K562 (cell line): Measurements from ENCODE around the gene IGFBPL1. TPM values are rescaled to one million over a fixed set of nuclear protein-coding genes. Genes with fewer than 3 reads are reported as not detected.

Experiments
- ETV5 ChIP-seq: sonication (generic); formaldehyde crosslinking; IDR thresholded peaks from 2 replicates; pipeline ENCODE4 v1.4.0; 2020; ENCODE audit warnings: low read depth, mild to moderate bottlenecking, missing genetic modification reagents
- LEF1 ChIP-seq: fragments of 450-650 bp; IDR thresholded peaks from 2 replicates; pipeline ENCODE4 v1.6.1; 2016; ENCODE audit warnings: mild to moderate bottlenecking
- PCBP2 ChIP-seq: fragments of 200-400 bp; formaldehyde crosslinking; IDR thresholded peaks from 2 replicates; pipeline ENCODE4 v1.6.1; 2018; ENCODE audit warnings: low read length, low read depth, mild to moderate bottlenecking, moderate library complexity; ENCODE audit not compliant: poor library complexity, severe bottlenecking
- POLR2AphosphoS5 ChIP-seq: IDR thresholded peaks from 2 replicates; pipeline ENCODE4 v1.6.1; 2011; ENCODE audit warnings: mild to moderate bottlenecking, low read depth, low read length, moderate library complexity; ENCODE audit not compliant: control insufficient read depth, insufficient read depth
- STAT6 ChIP-seq: sonication (generic); formaldehyde crosslinking; IDR thresholded peaks from 2 replicates; pipeline ENCODE4 v1.8.1; 2023; ENCODE audit warnings: mild to moderate bottlenecking, missing genetic modification reagents
- TSC22D4 ChIP-seq: fragments of 450-650 bp; IDR thresholded peaks from 2 replicates; pipeline ENCODE4 v1.6.1; 2016; ENCODE audit warnings: missing genetic modification characterization, missing biosample characterization, control low read depth
- ZNF232 ChIP-seq: sonication (generic); formaldehyde crosslinking; IDR thresholded peaks from 2 replicates; pipeline ENCODE4 v1.8.0; 2022; ENCODE audit warnings: mild to moderate bottlenecking, missing genetic modification reagents
- ZNF444 ChIP-seq: fragments of 250-450 bp; sonication (Bioruptor Pico); IDR thresholded peaks from 2 replicates; pipeline ENCODE4 v1.4.0; 2020; ENCODE audit warnings: mild to moderate bottlenecking, moderate library complexity
- ZZZ3 ChIP-seq: fragments of 450-650 bp; IDR thresholded peaks from 2 replicates; pipeline ENCODE4 v1.6.1; 2016; ENCODE audit warnings: antibody characterized with exemption, mild to moderate bottlenecking, moderate library complexity
- polyA plus RNA-seq, 8 experiments: library from polyadenylated mRNA; depleted of rRNA in 4 of 8; stranded (reverse) in 5 of 8; unstranded in 3 of 8; fragments of >200 nt; fragmentation: Nextera tagmentation in 2 of 8; fragmentation: Illumina TruSeq in 1 of 8; extraction: Ambion mirVana in 2 of 8; extraction: Trizol in 1 of 8; gene quantifications; 2 replicates each; pipeline versions ENCODE4 v1.2.1 to v1.2.3, GENCODE V29; 2011 to 2014; ENCODE audit warnings: inconsistent platforms in 1 of 8, missing spikeins in 1 of 8
- total RNA-seq, 7 experiments: library from RNA; depleted of rRNA in 6 of 7; stranded (reverse); fragments of >200 nt in 6 of 7; fragmentation: Illumina TruSeq in 2 of 7; extraction: Trizol in 2 of 7; gene quantifications; 2 replicates each; pipeline versions ENCODE4 v1.2.1 to v1.2.3, GENCODE V29; 2011 to 2021; ENCODE audit warnings: low replicate concordance in 1 of 7
- TF ChIP-seq, protein P1 (sequence below), 3 experiments: fragments of 200-800 bp in 1 of 3; sonication (Bioruptor generic) in 1 of 3; sonication (generic) in 1 of 3; formaldehyde crosslinking in 1 of 3; IDR thresholded peaks; 2 replicates each; pipeline versions ENCODE4 v1.6.1 to v1.8.0; 2016 to 2022; ENCODE audit warnings: mild to moderate bottlenecking in 2 of 3, missing compliant biosample characterization in 2 of 3, missing genetic modification characterization in 2 of 3, missing genetic modification reagents in 1 of 3

Gene IGFBPL1
- total and polyA plus RNA-seq, 9 of the 15 experiments (the other 6 are each of a cell fraction or from before 2014, with no cell fraction given): not detected

GRCh38 chr9:38404314-38404713 lies 19.9 kb downstream of the IGFBPL1 start (continued):
- TF ChIP-seq TSC22D4 (tag) (no peak), ETV5 (CRISPR knock-in tag) (no peak), LEF1 (no peak), PCBP2 (no peak), POLR2AphosphoS5 (no peak), ZNF232 (CRISPR knock-in tag) (no peak), ZNF444 (CRISPR knock-in tag) (no peak), STAT6 (CRISPR knock-in tag) (no peak), ZZZ3 (no peak)
- TF ChIP-seq, protein P1, sequence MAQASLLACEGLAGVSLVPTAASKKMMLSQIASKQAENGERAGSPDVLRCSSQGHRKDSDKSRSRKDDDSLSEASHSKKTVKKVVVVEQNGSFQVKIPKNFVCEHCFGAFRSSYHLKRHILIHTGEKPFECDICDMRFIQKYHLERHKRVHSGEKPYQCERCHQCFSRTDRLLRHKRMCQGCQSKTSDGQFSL (CRISPR knock-in tag; IDR thresholded peaks at IDR 0.05): no peak
- TF ChIP-seq, protein P1 (tag; IDR thresholded peaks at IDR 0.05): no peak
- TF ChIP-seq, all 486 proteins: peak for 0
